SK-N-DZ (cell line): ENCODE results near the gene ITM2C.

ENCODE experiments used
- DNase-seq: peaks from one replicate; pipeline ENCODE4 v3.0.0-alpha.2; 2015; ENCODE audit warnings: low spot score

The ITM2C gene

DNA sequence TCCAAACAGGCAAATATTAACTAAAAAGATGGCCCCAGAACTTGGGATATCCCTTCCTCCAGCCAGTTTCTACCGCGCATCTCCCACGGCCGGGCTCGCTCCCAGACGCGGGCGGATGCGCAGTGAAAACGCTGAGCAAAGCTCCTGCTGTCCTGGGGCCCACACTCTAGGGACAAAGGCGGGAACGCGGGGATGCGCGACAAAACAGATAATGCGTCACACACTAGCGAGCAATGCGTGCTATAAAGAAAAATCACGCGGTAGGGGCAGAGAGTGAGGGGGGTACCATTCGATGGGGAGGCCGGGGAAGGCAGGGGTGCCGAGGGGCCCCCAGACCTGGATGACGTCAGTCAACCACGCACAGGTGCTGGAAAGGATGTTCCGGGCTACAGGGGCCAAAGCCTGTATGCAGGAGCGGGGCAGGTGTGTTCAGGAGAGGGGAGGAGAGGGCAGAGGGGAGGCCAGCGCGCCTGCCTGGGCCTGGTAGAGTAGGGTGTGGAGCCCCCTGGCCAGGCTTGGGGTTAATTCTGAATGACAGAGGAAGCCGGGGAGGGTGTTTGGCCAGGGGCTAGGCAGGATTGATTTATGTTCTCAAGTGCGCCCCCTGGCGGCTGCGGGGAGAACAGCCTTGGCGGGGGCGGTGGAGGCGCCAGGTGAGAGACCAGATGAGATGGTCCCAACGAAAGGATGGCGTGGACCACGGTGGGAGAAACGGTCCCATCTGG, 14.9 kb upstream of the ITM2C start:
- no peak for DNase-seq

DNA sequence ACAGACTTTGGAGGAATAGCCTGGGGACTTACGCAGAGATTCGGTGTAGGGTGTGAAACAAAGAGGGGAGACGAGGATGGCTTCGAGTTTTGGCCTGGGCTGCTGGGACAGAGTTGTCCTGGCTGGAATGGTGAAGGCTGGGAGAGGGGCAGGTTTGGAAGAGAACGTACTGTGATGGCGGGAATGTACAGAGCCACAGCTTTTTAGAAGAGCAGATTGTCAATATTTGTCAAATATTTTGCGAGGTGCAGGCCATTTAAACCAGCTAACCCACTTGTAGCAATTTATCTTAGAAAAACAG, 14.4 kb upstream of the ITM2C start:
- no peak for DNase-seq

DNA sequence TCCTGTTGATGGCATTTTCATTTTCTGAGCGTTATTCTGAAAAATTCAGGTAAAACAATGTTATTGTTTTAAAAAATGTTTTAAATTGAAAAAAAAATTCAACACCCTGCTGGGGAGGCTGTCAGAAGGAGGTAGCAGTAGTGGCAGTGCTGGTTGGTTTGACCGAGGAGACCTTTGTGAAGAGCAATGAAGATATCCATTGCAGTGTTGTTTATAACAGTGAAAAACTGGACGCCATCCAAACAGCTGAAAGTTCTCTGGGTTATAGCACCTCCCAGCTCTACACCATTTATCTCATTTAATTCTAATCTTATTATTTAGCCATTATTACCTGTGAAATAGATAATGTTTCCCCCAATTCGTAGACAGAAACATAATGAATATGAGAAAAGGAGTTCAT, 12.6 kb upstream of the ITM2C start:
- DNase-seq, result no peak

DNA sequence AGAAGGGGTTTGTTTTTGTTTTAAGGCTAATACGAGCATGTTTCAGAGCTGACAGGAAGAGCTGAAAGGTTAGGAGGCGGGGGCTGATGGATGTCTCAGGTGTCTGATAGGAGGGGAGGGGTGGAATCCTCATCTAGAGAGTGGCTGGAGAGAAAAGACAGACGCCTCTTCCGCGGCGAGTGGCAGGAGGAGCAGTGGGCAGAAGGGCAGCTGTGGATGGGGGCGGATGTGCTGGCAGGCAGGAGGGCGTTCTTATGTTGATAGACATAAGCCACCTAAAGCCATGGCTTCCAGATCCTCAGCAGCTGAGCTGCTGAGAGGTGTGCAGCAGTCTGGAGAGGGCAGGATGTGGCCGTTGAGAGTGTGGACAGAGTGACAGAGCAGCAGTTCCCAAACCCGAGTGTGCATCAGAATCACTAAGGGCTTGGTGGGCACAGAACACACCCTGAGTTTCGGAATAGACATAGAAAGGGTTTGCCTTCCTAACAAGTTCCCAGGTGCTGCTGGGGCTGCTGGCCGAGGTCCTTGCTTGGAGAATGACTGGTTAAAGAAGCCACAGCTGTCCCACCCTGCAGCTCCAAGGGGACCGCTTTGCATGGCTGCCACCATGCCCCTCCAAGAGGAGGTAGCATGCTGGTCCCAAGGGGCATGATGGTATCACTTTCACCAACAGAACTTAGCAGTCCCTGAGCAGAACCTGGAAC, 3.0 kb upstream of the ITM2C start:
- peak; percentile 54 for DNase-seq

- no peak for DNase-seq
These were observed 2.5 kb upstream of the ITM2C start for GRCh38 chr2:230862292-230862691.

GRCh38 chr2:230863031-230863430, 1.7 kb upstream of the ITM2C start:
- DNase-seq, result no peak

- DNase-seq, result peak; percentile 24
These were observed 1.2 kb upstream of the ITM2C start for GRCh38 chr2:230863442-230864121.

DNA sequence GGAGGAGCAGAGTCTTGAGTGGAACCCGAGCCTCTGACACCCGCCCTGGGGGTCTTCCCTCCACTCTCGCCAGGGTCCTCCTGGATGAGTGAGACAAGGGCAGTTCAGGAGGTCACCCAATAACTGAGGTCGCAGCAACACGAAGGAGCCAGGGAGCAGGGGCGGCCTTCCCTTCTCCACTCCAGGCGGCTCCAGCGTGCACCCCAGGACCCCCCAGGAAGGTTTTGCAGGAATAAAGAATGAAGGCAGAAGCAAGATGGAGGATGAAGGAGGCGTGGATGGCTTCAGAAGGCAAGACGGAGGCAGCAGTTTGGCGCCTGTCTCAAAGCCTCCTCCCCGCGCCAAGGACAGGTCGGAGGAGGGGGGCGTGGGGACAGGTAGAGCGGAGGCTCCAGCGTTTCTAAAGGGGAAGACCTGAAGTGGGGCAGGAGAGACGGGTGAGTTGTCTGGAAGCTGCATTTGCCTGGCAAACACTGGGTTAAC, 579 bp upstream of the ITM2C start:
- DNase-seq, result no peak

GRCh38 chr2:230865307-230865765, 594 bp downstream of the ITM2C start:
- no peak for DNase-seq

DNA sequence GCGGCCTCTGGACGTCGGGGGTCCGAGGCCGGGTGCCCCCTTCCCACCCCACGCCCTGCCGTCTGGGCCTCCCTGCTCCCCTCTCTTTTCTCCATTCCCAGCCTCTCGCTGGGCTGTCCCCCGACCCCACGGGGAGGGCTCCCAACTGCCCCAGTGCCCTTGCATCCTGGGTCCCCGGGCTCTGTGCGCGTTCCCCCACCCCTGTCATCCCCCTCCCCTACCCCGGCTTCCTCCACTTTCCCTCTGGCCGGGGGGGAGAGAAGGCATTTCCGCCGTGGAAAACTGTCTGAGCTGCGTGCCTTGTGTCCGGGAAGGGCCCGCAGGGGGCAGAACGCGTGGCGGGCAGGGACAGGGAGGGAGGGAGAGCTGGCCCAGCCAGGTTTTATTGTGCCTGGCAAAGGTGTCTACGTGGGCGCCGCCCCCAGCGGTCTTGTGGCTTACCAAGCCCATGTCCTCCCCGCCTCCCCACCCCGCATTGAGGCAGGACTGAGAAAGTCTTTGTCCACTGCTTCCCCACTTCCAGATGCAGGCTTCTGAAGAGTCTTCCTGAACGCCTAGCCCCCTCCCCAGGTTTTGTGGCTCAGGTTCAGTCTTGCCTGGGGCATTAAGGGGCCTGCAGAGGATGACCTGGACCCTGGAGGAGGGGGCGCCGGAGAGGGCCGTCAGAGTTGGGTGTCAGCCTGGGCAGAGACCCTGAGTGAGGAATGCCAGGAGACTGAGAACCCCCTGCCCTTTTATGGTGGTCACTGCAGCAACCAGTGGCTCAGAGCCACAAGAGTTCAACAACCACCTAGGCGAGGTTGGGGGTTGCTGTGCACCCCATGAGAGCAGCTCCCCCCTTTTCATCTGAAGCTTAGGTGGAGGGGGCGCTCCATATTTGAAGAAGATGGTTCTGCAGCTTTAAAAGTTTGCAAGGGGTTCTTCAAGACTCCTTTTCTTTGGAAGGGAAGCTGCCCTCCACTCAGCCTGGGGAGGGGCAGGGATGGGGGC, 1.3 kb downstream of the ITM2C start:
- DNase-seq, result peak; percentile 26

DNA sequence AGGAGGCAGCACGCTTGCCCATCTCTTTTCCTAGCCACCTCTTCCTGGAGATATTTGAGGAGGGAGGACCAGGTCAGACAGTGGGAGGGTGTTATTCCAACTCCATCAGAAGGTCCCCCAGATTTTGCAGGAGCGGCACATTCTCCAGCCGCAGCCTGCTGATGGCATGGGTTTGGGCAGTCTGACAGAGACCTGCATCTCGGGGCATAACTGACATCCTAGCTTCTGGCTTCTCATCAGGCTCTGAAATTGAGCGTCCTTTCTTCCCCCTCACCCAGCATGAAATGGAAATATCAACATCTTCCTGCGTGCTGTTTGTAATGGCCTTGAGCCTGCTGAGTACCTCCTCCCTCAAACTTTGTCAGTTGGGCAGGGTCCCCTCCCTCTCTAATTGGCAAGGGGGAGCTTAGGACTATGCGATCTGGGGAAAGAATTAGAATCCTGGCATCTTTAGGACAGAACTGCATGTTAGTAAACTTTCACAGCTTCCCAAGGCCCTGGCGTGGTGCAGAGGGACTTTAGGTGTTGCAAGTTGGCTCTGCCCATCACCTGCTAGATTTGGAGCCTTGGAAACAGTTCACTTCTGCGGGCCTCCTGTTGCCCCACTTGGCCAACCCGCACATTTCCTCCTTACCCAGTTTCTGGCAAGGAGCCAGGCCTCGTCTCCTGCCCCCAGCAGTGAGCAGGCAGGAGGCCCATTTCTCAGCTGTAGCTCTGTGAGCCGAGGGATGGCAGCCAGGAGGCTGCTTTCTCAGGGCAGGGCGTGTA, 2.2 kb downstream of the ITM2C start:
- DNase-seq, result no peak

GRCh38 chr2:230868161-230868946, 3.6 kb downstream of the ITM2C start:
- peak; percentile 48 for DNase-seq

DNA sequence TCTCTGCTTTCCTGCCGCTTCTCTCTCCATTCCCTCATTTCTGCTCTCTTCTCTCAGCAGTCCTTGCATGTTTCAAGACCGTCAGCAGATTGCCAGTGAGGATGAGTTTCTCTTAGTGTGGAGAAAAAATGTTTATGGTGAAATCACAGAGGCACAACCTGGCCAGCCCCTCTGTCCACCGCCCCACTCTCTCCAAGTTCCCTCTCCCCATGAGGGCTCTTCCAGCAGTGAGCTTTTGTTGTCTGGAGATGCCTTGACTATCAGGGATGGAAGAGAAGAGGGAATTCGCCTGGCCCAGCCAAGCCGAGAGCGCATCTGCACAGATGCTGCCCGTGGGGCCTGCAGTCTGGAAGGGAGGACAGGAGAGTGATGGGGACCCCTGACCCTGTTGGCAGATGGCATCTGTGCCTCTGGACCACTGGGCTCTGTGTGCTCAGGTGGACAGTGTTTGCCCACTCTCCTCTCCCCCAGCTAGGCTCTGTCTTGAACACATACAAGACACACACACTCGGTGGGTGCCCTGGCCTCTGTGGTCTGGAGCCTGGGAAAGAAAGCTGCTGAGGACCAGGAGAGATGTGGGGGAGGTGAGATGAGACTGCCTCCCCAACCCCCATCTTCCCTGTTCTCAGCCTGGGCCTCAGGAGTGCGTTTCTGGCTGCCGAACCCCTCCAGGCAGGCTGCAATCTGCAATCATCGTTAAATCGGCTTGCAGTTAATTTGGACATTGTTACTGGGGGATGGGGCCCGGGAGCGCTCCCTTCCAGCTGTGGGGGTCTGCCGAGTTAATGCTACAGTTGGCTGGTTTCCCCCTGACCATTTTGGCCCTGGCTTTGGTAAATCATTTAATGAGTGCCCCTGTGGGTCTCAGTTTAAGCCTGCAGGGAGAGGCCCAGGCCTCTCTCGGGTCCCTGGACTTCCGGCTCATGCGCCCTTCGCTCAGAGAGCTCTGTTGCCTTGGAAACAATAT, 4.5 kb downstream of the ITM2C start:
- peak; percentile 26 for DNase-seq

DNA sequence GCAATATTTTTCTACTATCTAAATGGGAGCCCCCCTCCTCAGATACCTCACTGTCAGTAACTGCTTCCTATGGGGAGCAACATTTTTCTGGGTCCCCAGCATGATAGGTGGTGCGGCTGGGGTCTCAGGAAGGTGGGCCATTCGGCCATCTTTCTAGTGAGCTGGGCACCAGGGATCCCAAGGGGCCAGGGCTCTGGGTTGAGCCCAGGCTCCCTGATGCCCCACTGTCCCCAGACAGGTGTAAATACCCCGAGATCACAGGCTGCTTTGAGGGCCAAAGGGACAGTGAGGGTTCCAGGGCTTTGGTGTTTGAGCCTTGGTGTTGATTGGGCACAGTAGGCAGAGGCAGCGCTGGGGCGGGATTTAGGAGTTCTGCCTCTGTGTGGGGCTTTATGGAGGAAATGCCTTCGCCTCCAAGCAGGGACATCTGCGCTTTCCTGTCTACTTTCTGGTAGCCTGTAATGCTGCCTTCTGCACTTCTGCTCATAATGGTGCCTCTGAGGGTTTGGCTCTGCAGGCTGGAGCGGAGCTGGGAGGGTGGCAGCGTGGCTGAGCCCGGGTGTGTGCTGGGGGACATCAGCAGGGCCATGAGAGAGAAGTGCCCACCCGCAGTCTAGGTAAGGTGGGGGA, 5.3 kb downstream of the ITM2C start:
- DNase-seq, result peak; percentile 18

DNA sequence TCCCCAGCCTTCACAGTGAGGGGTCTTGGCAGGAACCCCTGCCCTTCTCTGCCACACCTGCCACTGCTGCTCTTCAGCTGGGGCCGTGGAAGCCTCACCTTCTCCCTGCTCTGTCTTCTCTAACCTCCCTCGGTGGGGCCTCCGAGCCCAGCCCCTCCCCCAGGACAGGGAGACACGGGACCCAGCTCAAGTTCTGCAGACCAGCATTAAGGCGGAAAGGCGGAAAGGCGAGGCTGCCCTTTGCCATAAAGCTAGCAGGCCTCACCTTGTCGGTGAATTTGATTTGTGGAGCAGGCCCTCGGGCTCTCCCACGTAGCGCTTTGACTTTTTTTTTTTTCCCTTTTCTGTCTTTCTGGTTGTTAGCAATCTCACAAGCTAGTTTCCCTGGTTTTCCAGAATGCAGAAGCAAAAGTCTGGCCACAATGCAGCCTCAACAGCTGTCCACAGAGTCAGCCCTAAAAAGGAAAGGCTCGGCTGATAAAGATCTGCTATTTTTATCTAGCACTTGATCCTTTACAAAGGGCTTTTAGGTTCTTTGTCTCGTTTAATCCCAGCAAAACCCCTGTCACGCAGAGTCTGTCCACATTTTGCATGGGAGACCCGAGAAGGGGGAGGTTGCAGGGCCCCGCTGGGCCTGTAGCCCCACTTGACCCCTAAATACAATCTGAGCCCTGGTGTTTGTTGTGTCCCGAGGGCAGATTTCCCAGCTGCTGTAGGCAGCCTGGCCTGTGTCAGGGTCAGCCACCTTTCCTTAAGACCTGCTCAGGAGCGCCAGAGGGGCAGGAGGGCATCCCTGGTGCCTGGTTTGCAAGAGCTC, 6.0 kb downstream of the ITM2C start:
- DNase-seq, result peak; percentile 80

DNA sequence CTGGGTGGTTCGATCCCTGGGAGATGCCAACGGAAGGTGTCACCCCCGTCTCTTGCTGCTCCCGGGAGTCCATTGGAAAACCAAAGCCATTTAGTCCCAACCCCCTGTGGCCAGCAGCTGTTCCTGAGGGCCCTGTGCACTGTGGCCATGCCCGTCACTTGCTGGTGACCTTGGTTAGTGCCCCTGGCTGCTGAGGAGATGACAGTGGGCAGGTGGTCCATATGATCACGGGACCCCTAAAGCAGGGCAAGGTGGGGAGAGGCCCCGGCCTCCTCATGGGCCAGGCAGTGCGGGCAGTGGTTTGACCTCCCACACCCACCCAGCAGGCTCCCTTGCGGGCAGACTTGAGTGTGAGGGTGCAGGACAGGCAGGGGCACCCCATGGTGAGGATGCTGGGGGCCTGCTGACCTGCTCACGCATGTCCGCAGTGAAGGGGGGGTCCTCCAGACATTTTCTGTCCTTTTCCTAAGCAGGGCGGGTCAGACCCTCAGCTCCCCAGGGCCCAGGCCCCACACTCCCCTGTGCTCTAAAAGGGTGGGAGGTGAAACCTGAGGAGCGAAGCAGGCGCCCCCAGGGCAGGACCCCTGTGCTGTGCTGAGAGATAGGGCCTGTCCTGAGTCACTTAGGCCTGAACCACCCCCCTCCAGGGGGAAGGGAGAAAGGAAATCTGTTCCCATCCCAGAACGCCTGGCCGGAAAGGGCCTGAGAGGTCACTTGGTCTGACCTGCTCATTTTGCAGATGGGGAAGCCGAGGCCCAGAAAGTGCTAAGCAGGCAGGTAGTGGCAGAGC, 6.8 kb downstream of the ITM2C start:
- DNase-seq, result no peak
